GM23338 (cell line): ENCODE results near the gene ING4. TPM values are rescaled to one million over a fixed set of nuclear protein-coding genes. Genes with fewer than 3 reads are reported as not detected.

Experiments used
- ATAC-seq: fragments of 200-7000 bp; cut with Tn5 transposase; 3 replicates; pipeline ENCODE4 v1.9.1; 2020
- DNase-seq: peaks from one replicate; pipeline ENCODE4 v3.0.0-alpha.2; 2015; ENCODE audit warnings: low spot score
- H2AFZ ChIP-seq: fragments of 200-600 bp; sonication (generic); 2 replicates; pipeline ENCODE4 v1.8.0; 2016; ENCODE audit warnings: antibody characterized with exemption, mild to moderate bottlenecking, moderate library complexity
- H3F3A ChIP-seq: fragments of 200-600 bp; sonication (generic); replicated peaks from 2 replicates; pipeline ENCODE4 v1.8.0; 2017; ENCODE audit warnings: antibody characterized with exemption, mixed run types, low read depth
- H3K27ac ChIP-seq: fragments of 200-600 bp; sonication (generic); 2 replicates; pipeline ENCODE4 v1.6.1; 2016; ENCODE audit warnings: low read depth
- H3K27me3 ChIP-seq: fragments of 200-600 bp; sonication (generic); 2 replicates; pipeline ENCODE4 v1.8.0; 2016; ENCODE audit warnings: mild to moderate bottlenecking, mixed run types, moderate library complexity; ENCODE audit not compliant: insufficient read depth
- H3K36me3 ChIP-seq: fragments of 200-600 bp; sonication (generic); 2 replicates; pipeline ENCODE4 v1.8.0; 2016; ENCODE audit warnings: mild to moderate bottlenecking; ENCODE audit not compliant: insufficient read depth
- H3K4me1 ChIP-seq: fragments of 200-600 bp; sonication (generic); 2 replicates; pipeline ENCODE4 v1.8.0; 2016; ENCODE audit warnings: mild to moderate bottlenecking, moderate library complexity; ENCODE audit not compliant: insufficient read depth
- H3K4me2 ChIP-seq: fragments of 200-600 bp; sonication (generic); 2 replicates; pipeline ENCODE4 v1.7.1; 2017; ENCODE audit warnings: mixed run types
- H3K4me3 ChIP-seq: fragments of 200-600 bp; sonication (generic); 2 replicates; pipeline ENCODE4 v1.6.1; 2016; ENCODE audit warnings: mixed run types
- H3K79me2 ChIP-seq: fragments of 200-600 bp; sonication (generic); replicated peaks from 2 replicates; pipeline ENCODE4 v1.8.0; 2017; ENCODE audit warnings: mild to moderate bottlenecking; ENCODE audit not compliant: insufficient read depth
- H3K9me2 ChIP-seq: fragments of 200-600 bp; sonication (generic); 2 replicates; pipeline ENCODE4 v1.8.0; 2017; ENCODE audit not compliant: insufficient read depth
- H4K20me1 ChIP-seq: fragments of 200-600 bp; sonication (generic); replicated peaks from 2 replicates; pipeline ENCODE4 v1.8.0; 2017; ENCODE audit warnings: mild to moderate bottlenecking; ENCODE audit not compliant: insufficient read depth
- H3K27ac Mint-ChIP-seq: 2 replicates; pipeline ENCODE4 v1.8.0; 2020; ENCODE audit warnings: inconsistent platforms, mild to moderate bottlenecking, moderate library complexity, mixed read lengths
- H3K27me3 Mint-ChIP-seq: 3 replicates; pipeline ENCODE4 v1.8.0; 2022; ENCODE audit warnings: low read depth, mild to moderate bottlenecking, moderate library complexity, mixed read lengths, inconsistent platforms; ENCODE audit not compliant: insufficient read depth, poor library complexity
- H3K36me3 Mint-ChIP-seq: 3 replicates; pipeline ENCODE4 v1.8.0; 2021; ENCODE audit warnings: low read depth, mild to moderate bottlenecking, inconsistent platforms, moderate library complexity, mixed read lengths
- H3K4me1 Mint-ChIP-seq: 3 replicates; pipeline ENCODE4 v1.8.0; 2020; ENCODE audit warnings: mild to moderate bottlenecking, inconsistent platforms, mixed read lengths
- H3K4me3 Mint-ChIP-seq: 3 replicates; pipeline ENCODE4 v1.8.0; 2021; ENCODE audit warnings: moderate library complexity, mild to moderate bottlenecking, inconsistent platforms, mixed read lengths
- H3K9me3 Mint-ChIP-seq: 3 replicates; pipeline ENCODE4 v1.8.0; 2020; ENCODE audit warnings: moderate library complexity, mild to moderate bottlenecking, inconsistent platforms, mixed read lengths
- ETS1 ChIP-seq: IDR thresholded peaks from 2 replicates; pipeline ENCODE4 v1.6.1; 2016; ENCODE audit warnings: antibody characterized with exemption
- EZH2phosphoT487 ChIP-seq: fragments of 200-600 bp; sonication (generic); IDR thresholded peaks from one replicate; pipeline ENCODE4 v1.8.1; 2018; ENCODE audit warnings: antibody characterized with exemption; ENCODE audit not compliant: unreplicated experiment
- JUNB ChIP-seq: IDR thresholded peaks from one replicate; pipeline ENCODE4 v1.6.1; 2016; ENCODE audit warnings: antibody characterized with exemption; ENCODE audit not compliant: unreplicated experiment
- REST ChIP-seq: IDR thresholded peaks from one replicate; pipeline ENCODE4 v1.6.1; 2018; ENCODE audit warnings: antibody characterized with exemption; ENCODE audit not compliant: unreplicated experiment
- ZNF114 ChIP-seq: fragments of 250-450 bp; sonication (Bioruptor Pico); IDR thresholded peaks from 2 replicates; pipeline ENCODE4 v1.5.0; 2020; ENCODE audit warnings: mild to moderate bottlenecking, moderate library complexity
- ZNF331 ChIP-seq: fragments of 250-450 bp; sonication (Bioruptor Pico); IDR thresholded peaks from 2 replicates; pipeline ENCODE4 v1.5.0; 2020; ENCODE audit warnings: low read depth, mild to moderate bottlenecking, moderate library complexity
- ZNF462 ChIP-seq: fragments of 250-450 bp; sonication (Bioruptor Pico); IDR thresholded peaks from 2 replicates; pipeline ENCODE4 v1.5.0; 2020; ENCODE audit warnings: mild to moderate bottlenecking, moderate library complexity
- polyA plus RNA-seq: library from polyadenylated mRNA; unstranded; fragments of >200 nt; fragmentation: Nextera tagmentation; extraction: Ambion mirVana; gene quantifications from 2 replicates; pipeline ENCODE4 v1.2.1, GENCODE V29; 2016
- total RNA-seq: library from RNA; depleted of rRNA; stranded (reverse); fragments of >200 nt; shearing (Covaris generic); gene quantifications from 2 replicates; pipeline ENCODE4 v1.2.3, GENCODE V29; 2014

Gene ING4
- total and polyA plus RNA-seq, 2 experiments from 2014 or later: 22.0 to 29.6 TPM

GRCh38 chr12:6631549-6631961 is 31.4 kb downstream of the ING4 start (continued):
- TF ChIP-seq REST (no peak), ZNF114 (CRISPR knock-in tag) (no peak), ZNF462 (CRISPR knock-in tag) (no peak)

GRCh38 chr12:6630736-6631135 is 32.2 kb downstream of the ING4 start:
- TF ChIP-seq REST: no peak
- TF ChIP-seq JUNB: no peak
- TF ChIP-seq ZNF331 (CRISPR knock-in tag): no peak
- no peak for TF ChIP-seq EZH2phosphoT487
- TF ChIP-seq ZNF114 (CRISPR knock-in tag): no peak
- no peak for TF ChIP-seq ETS1
- Mint-ChIP-seq H3K27ac (no peak overlapping the region), H3K36me3 (no peaks in the 10 kb centered on the region), H3K4me1 (peaks cover 15% of the 10 kb centered on the region), H3K27me3 (peaks cover 17% of the 10 kb centered on the region), H3K9me3 (no peaks in the 10 kb centered on the region), H3K4me3 (no peak overlapping the region)
- Histone ChIP-seq H3K27me3 (no peaks in the 10 kb centered on the region), H3K27ac (no peak overlapping the region), H2AFZ (no peak overlapping the region), H4K20me1 (no peaks in the 10 kb centered on the region), H3K79me2 (no peaks in the 10 kb centered on the region), H3K4me2 (no peak overlapping the region), H3F3A (0 out of 2 replicates have a peak, but pooled peaks cover 3% of the 10 kb centered on the region), H3K4me1 (no peaks in the 10 kb centered on the region), H3K9me2 (no peaks in the 10 kb centered on the region), H3K36me3 (no peaks in the 10 kb centered on the region), H3K4me3 (no peak overlapping the region)
- ATAC-seq: no peak
- DNase-seq: no peak
